ENCODE results near the gene HYAL2. TPM values are rescaled to one million over a fixed set of nuclear protein-coding genes. Genes with fewer than 3 reads are reported as not detected.
A peak's percentile ranks its signal among the peaks of the same experiment; 100 is the strongest.
"Not testable (repeated sequence)": the region's sequence is repeated elsewhere in the genome, so short reads cannot be mapped to it uniquely, and the experiment has no call there.

HYAL2 gene
- total and polyA plus RNA-seq, 8 donors, result 67.2 to 171 (median 91.3) TPM

- TF ChIP-seq, protein P1, sequence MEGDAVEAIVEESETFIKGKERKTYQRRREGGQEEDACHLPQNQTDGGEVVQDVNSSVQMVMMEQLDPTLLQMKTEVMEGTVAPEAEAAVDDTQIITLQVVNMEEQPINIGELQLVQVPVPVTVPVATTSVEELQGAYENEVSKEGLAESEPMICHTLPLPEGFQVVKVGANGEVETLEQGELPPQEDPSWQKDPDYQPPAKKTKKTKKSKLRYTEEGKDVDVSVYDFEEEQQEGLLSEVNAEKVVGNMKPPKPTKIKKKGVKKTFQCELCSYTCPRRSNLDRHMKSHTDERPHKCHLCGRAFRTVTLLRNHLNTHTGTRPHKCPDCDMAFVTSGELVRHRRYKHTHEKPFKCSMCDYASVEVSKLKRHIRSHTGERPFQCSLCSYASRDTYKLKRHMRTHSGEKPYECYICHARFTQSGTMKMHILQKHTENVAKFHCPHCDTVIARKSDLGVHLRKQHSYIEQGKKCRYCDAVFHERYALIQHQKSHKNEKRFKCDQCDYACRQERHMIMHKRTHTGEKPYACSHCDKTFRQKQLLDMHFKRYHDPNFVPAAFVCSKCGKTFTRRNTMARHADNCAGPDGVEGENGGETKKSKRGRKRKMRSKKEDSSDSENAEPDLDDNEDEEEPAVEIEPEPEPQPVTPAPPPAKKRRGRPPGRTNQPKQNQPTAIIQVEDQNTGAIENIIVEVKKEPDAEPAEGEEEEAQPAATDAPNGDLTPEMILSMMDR (IDR thresholded peaks at IDR 0.05), result no peak
- H3K27ac ChIP-seq, result no peak overlapping the region
- ATAC-seq (no peak), DNase-seq (no peak)
- peaks cover 0 to 10% of the 10 kb centered on the region in 2 donors for H3K36me3 ChIP-seq
- peak overlapping the region in 1 of 2 donors; percentile 31 for H3K4me3 ChIP-seq
- H3K27me3 ChIP-seq, result peaks cover 0 to 50% of the 10 kb centered on the region in 2 donors
- H3K9me3 ChIP-seq, result no peaks in the 10 kb centered on the region
- intact Hi-C loops (cut with DNase I), result loop anchor here in 1 of 2 donors (5.0 kb wide), 2 partner anchors 46 to 81 kb away; partner anchors contain the start of gene GNAT1
- H3K4me1 ChIP-seq, result peaks cover 15 to 34% of the 10 kb centered on the region in 2 donors
Observed at GRCh38 chr3:50273689-50274065, 48.9 kb downstream of the HYAL2 start.

DNA sequence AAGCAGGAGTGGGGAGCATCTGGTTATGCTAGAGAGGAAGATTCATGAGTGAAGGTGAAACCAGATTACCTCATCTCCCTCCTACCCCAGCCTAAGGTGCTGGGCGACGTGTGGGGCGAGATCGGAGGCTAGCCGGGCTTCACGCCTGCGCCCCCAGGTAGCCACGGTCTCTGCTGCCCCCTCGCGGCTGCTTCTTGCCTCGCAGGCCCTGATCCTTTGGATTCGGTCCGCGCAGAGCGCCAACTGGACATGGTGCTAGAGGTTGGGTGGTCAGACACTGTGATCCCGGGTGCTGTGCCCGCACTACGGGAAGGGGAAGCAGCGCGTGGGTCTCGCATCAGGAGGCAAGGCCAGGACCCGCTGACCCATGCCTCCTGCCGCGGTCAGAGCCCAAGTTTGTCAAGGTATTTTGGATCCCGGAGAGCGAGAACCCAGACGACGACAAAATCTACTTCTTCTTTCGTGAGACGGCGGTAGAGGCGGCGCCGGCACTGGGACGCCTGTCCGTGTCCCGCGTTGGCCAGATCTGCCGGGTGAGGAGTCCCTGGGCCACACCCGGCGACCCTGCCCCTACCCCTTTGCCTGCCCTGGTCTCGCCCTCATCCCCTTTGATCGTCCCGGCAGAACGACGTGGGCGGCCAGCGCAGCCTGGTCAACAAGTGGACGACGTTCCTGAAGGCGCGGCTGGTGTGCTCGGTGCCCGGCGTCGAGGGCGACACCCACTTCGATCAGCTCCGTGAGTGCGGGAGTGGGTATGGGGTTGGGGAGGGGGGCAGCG, 49.4 kb downstream of the HYAL2 start:
- Histone ChIP-seq H3K36me3 (peaks cover 0 to 10% of the 10 kb centered on the region in 2 donors), H3K4me1 (peaks cover 20 to 38% of the 10 kb centered on the region in 2 donors), H3K4me3 (peak overlapping the region; percentile 6 to 31), H3K27ac (peak overlapping the region in 1 of 2 donors; percentile 13), H3K9me3 (no peaks in the 10 kb centered on the region), H3K27me3 (peaks cover 0 to 50% of the 10 kb centered on the region in 2 donors)
- ATAC-seq (peak; percentile 73), DNase-seq (peak; percentile 79 to 99 (median 87))
- TF ChIP-seq, protein P1 (IDR thresholded peaks at IDR 0.05), result peak; percentile 97 to 100
- intact Hi-C loops (cut with DNase I), result loop anchor here in 1 of 2 donors (5.0 kb wide), 2 partner anchors 46 to 81 kb away; partner anchors contain the start of gene GNAT1

DNA sequence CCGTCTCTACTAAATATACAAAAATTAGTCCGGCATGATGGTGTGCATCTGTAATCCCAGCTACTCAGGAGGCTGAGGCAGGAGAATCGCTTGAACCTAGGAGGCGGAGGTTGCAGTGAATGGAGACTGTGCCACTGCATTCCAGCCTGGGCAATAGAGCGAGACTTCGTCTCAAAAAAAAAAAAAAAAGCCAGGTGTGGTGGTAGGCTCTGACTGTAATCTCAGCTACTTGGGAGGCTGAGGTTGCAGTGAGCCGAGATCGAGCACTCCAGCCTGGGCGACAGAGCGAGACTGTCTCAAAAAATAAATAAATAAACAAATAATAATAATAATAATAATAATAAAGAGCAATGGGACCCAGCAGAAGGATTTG, 50.0 kb downstream of the HYAL2 start:
- intact Hi-C loops (cut with DNase I), result loop anchor here in 1 of 2 donors (5.0 kb wide), 2 partner anchors 45 to 80 kb away; partner anchors contain the start of gene GNAT1
- not testable (repeated sequence) for DNase-seq, H3K36me3 ChIP-seq, H3K9me3 ChIP-seq, H3K27ac ChIP-seq, H3K4me3 ChIP-seq, ATAC-seq
- peaks cover 26 to 44% of the 10 kb centered on the region in 2 donors for H3K4me1 ChIP-seq
- H3K27me3 ChIP-seq, result peaks cover 0 to 51% of the 10 kb centered on the region in 2 donors

- Histone ChIP-seq H3K4me3 (no peak overlapping the region), H3K9me3 (no peaks in the 10 kb centered on the region), H3K27ac (no peak overlapping the region), H3K36me3 (peaks cover 0 to 4% of the 10 kb centered on the region in 2 donors), H3K27me3 (peaks cover 0 to 51% of the 10 kb centered on the region in 2 donors), H3K4me1 (peaks cover 30 to 52% of the 10 kb centered on the region in 2 donors)
- TF ChIP-seq, protein P1 (IDR thresholded peaks at IDR 0.05), result no peak
- ATAC-seq (no peak), DNase-seq (peak in 1 of 4 donors; percentile 32)
- intact Hi-C loops (cut with DNase I), result loop anchor here in 1 of 2 donors (5.0 kb wide), 2 partner anchors 44 to 79 kb away; partner anchors contain the start of gene GNAT1
Observed at GRCh38 chr3:50271314-50271936, 51.1 kb downstream of the HYAL2 start.

DNA sequence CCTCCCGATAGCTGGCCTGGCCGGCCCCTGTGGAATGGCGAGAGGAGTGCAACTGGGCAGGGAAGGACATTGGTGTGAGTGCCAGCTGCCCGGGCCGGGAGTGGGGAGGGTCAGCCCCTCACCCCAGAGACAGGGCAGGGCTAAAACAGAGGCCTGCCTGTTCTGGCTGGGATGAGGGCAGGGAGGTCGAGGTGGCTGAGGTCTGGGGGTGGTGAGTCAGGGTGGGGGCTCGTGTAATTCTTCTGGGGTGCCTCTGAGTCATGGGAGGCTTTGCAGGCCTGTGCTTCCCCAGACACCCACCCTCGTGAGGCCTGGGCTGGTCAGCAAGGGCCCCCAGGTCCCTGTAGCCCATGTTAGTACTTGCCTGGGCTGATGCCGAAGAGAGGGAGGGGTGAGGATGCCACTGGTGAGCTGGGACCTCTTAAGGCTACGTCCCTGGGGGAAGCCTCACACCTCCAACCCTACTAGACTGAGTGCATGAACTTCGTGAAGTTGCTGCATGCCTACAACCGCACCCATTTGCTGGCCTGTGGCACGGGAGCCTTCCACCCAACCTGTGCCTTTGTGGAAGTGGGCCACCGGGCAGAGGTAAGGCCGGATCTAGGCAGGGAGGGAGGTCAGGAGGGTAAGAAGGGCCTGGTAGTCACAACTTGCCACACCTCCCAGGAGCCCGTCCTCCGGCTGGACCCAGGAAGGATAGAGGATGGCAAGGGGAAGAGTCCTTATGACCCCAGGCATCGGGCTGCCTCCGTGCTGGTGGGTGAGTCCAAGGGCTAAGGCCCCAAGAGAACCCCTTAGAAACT, 51.9 kb downstream of the HYAL2 start:
- H3K4me3 ChIP-seq, result peak overlapping the region in 1 of 2 donors; percentile 35
- H3K36me3 ChIP-seq, result no peaks in the 10 kb centered on the region
- ATAC-seq, result no peak
- no peak overlapping the region for H3K27ac ChIP-seq
- DNase-seq, result no peak
- H3K27me3 ChIP-seq, result peaks cover 0 to 48% of the 10 kb centered on the region in 2 donors
- H3K9me3 ChIP-seq, result no peaks in the 10 kb centered on the region
- intact Hi-C loops (cut with DNase I), result loop anchor here in 1 of 2 donors (5.0 kb wide), 2 partner anchors 43 to 78 kb away; partner anchors contain the start of gene GNAT1
- TF ChIP-seq, protein P1 (IDR thresholded peaks at IDR 0.05), result no peak
- H3K4me1 ChIP-seq, result peaks cover 34 to 54% of the 10 kb centered on the region in 2 donors

Measured in left lung (tissue), 10 donors.